HG03432 (cell line): ENCODE measurements around the gene MBOAT2.
"Not testable (repeated sequence)": the region's sequence is repeated elsewhere in the genome, so short reads cannot be mapped to it uniquely, and the experiment has no call there.

Source experiments
- ATAC-seq: cut with Tn5 transposase; IDR thresholded peaks from one replicate; pipeline ENCODE4 v1.9.1; 2021; ENCODE audit warnings: mild to moderate bottlenecking, moderate library complexity; ENCODE audit not compliant: unreplicated experiment

MBOAT2 gene

GRCh38 chr2:8902757-8903156 is 100.7 kb downstream of the MBOAT2 start:
- ATAC-seq, result not testable (repeated sequence)

GRCh38 chr2:8897206-8897605 is 106.3 kb downstream of the MBOAT2 start:
- not testable (repeated sequence) for ATAC-seq

- not testable (repeated sequence) for ATAC-seq
Observed at GRCh38 chr2:8896671-8897070, 106.8 kb downstream of the MBOAT2 start.

GRCh38 chr2:8895087-8895912 is 108.2 kb downstream of the MBOAT2 start:
- ATAC-seq, result not testable (repeated sequence)

GRCh38 chr2:8893978-8894820 is 109.3 kb downstream of the MBOAT2 start:
- ATAC-seq, result no peak

- no peak for ATAC-seq
Observed at GRCh38 chr2:8893474-8893873, 110.0 kb downstream of the MBOAT2 start.

GRCh38 chr2:8892111-8892510 is 111.4 kb downstream of the MBOAT2 start:
- no peak for ATAC-seq

- no peak for ATAC-seq
Observed at GRCh38 chr2:8889978-8890377, 113.5 kb downstream of the MBOAT2 start.

GRCh38 chr2:8888963-8889362 is 114.5 kb downstream of the MBOAT2 start:
- ATAC-seq, result no peak

GRCh38 chr2:8886876-8887275 is 116.6 kb downstream of the MBOAT2 start:
- ATAC-seq, result no peak

- ATAC-seq, result no peak
Observed at GRCh38 chr2:8886202-8886518, 117.3 kb downstream of the MBOAT2 start.

GRCh38 chr2:8885449-8886201 is 117.9 kb downstream of the MBOAT2 start:
- no peak for ATAC-seq

GRCh38 chr2:8884812-8885211 is 118.7 kb downstream of the MBOAT2 start:
- no peak for ATAC-seq

- ATAC-seq, result no peak
Observed at GRCh38 chr2:8882094-8882493, 121.4 kb downstream of the MBOAT2 start.

GRCh38 chr2:8877894-8878293 is 125.6 kb downstream of the MBOAT2 start:
- no peak for ATAC-seq

GRCh38 chr2:8877332-8877731 is 126.2 kb downstream of the MBOAT2 start:
- ATAC-seq, result no peak

GRCh38 chr2:8876628-8877027 is 126.9 kb downstream of the MBOAT2 start:
- no peak for ATAC-seq

- no peak for ATAC-seq
Observed at GRCh38 chr2:8872821-8873432, 130.6 kb downstream of the MBOAT2 start.

- ATAC-seq, result no peak
Observed at GRCh38 chr2:8870441-8870840, 133.0 kb downstream of the MBOAT2 start.

- ATAC-seq, result no peak
Observed at GRCh38 chr2:8867363-8867762, 136.1 kb downstream of the MBOAT2 start.
